ENCODE results near the gene PRICKLE1.

DNA sequence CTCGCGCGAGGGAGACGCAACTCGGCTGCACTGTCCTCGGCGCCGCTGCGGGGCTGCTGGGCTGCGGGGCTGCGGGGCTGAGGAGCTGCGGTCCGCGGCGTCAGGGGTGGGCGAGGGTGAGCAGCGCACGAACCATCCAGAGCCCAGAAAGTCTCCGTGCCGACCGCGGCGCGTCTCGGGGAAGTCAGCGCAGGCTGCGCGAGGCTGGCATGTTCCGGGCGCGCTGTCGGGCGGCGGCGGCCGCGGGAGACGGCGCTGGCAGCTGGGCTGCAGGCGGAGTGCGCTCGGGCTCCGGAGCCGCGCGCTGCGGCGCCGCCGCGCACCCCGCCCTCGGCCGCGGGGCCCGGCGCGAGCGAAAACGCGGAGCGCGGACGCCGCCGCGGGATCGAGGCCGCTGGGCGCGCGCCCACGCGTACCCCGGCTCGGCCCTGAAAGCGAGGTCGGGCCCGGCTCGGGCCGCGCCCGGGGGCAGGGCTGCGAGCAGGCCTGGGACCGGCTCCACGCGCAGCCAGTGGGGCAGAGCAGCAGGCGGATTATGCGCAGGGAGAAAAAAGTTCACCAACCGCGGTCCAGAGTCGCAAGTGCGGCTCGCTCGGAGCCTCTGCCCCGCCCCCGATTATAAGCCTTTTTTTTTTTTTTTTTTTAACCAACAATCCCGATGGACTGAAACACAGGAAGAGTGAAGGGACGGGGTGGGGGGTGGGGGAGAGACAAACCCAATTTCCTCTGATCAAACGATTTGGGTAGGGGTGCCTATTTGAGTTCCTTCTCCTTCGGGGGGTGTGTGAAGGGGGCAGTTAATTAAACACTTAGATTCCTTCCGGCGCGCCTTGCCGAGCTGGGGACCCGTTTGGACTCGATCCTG lies at the start of gene PRICKLE1:
- TF ChIP-seq, protein P1, sequence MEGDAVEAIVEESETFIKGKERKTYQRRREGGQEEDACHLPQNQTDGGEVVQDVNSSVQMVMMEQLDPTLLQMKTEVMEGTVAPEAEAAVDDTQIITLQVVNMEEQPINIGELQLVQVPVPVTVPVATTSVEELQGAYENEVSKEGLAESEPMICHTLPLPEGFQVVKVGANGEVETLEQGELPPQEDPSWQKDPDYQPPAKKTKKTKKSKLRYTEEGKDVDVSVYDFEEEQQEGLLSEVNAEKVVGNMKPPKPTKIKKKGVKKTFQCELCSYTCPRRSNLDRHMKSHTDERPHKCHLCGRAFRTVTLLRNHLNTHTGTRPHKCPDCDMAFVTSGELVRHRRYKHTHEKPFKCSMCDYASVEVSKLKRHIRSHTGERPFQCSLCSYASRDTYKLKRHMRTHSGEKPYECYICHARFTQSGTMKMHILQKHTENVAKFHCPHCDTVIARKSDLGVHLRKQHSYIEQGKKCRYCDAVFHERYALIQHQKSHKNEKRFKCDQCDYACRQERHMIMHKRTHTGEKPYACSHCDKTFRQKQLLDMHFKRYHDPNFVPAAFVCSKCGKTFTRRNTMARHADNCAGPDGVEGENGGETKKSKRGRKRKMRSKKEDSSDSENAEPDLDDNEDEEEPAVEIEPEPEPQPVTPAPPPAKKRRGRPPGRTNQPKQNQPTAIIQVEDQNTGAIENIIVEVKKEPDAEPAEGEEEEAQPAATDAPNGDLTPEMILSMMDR (IDR thresholded peaks at IDR 0.05; ENCODE audit: extremely low read depth in 1 of 2, insufficient read depth in 1 of 2, low read depth in 1 of 2, low read length in 2 of 2) = no peak
- no peak for TF ChIP-seq EZH2 (IDR thresholded peaks at IDR 0.05; ENCODE audit: borderline replicate concordance, low read depth, low read length, severe bottlenecking)
- TF ChIP-seq, protein P2, sequence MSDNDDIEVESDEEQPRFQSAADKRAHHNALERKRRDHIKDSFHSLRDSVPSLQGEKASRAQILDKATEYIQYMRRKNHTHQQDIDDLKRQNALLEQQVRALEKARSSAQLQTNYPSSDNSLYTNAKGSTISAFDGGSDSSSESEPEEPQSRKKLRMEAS (IDR thresholded peaks at IDR 0.05; ENCODE audit: insufficient read depth, insufficient read length) = no peak
- TF ChIP-seq POLR2A (IDR thresholded peaks at IDR 0.05; ENCODE audit: low read depth, low read length) = peak; percentile 68
- peak; percentile 79 for TF ChIP-seq POLR2AphosphoS5 (IDR thresholded peaks at IDR 0.05; ENCODE audit: insufficient read depth, low read depth, low read length)
- no peak for TF ChIP-seq FOS (IDR thresholded peaks at IDR 0.05; ENCODE audit: borderline replicate concordance, insufficient read depth, low read length)

All from endothelial cell of umbilical vein (primary cell).